GM12878 (cell line): ENCODE results near the gene CDH4. TPM values are rescaled to one million over a fixed set of nuclear protein-coding genes. Genes with fewer than 3 reads are reported as not detected.

Experiments used
- ATAC-seq: fragments of 200-7000 bp; cut with Tn5 transposase; 3 replicates; pipeline ENCODE4 v1.9.1; 2020; ENCODE audit warnings: mild to moderate bottlenecking, moderate library complexity
- BruUV-seq: library from RNA; stranded (reverse); fragments of 400-500 nt; replicated peaks from 2 replicates; lab custom pipeline; 2021; lab: Mats Ljungman, UMichigan
- CTCF ChIA-PET: fragments of 300-600 bp; sonication (Branson Sonifier 250); formaldehyde crosslinking; extraction: SDS; loops from one replicate; lab custom pipeline; 2021; ENCODE audit warnings: inconsistent platforms; lab: Yijun Ruan, JAX
- POLR2A ChIA-PET: fragments of 350-600 bp; formaldehyde crosslinking; extraction: SDS; loops from one replicate; lab custom pipeline; 2021; ENCODE audit warnings: inconsistent platforms; lab: Charles Lee
- RAD21 ChIA-PET: fragments of 300-600 bp; sonication (Branson Sonifier 250); formaldehyde crosslinking; loops from one replicate; lab custom pipeline; 2023; ENCODE audit warnings: antibody characterized with exemption; ENCODE audit not compliant: unreplicated experiment; lab: Charles Lee
- SMC1A ChIA-PET: fragments of 300-600 bp; sonication (Branson Sonifier 250); formaldehyde crosslinking; loops from one replicate; lab custom pipeline; 2023; ENCODE audit not compliant: unreplicated experiment, uncharacterized antibody; lab: Charles Lee
- DNase-seq: peaks from one replicate; pipeline ENCODE4 v3.0.0-alpha.2; 2011; ENCODE audit warnings: low read depth, low spot score
- FAIRE-seq: peaks from 3 replicates; lab custom pipeline; 2011; peaks lifted over from hg19 to GRCh38; lab: Jason Lieb, UNC
- H2AFZ ChIP-seq: 2 replicates; pipeline ENCODE4 v1.6.0; 2011; ENCODE audit warnings: low read depth, low read length, control low read depth; ENCODE audit not compliant: control insufficient read depth
- H3K27ac ChIP-seq: 2 replicates; pipeline ENCODE4 v1.5.1; 2011; ENCODE audit warnings: control low read depth; ENCODE audit not compliant: control insufficient read depth, insufficient read depth
- H3K27me3 ChIP-seq, 2 experiments: replicated peaks in 1 of 2; 2 replicates each; pipeline versions ENCODE4 v1.6.0 to v1.6.1; 2011; ENCODE audit warnings: low read length in 1 of 2; ENCODE audit not compliant: control insufficient read depth in 2 of 2, insufficient read depth in 2 of 2
- H3K36me3 ChIP-seq, 2 experiments: 2 replicates each; pipeline ENCODE4 v1.5.1; 2011; ENCODE audit warnings: low read length in 1 of 2; ENCODE audit not compliant: control insufficient read depth in 2 of 2, insufficient read depth in 2 of 2
- H3K4me1 ChIP-seq: 2 replicates; pipeline ENCODE4 v1.6.1; 2011; ENCODE audit warnings: mild to moderate bottlenecking, low read length, moderate library complexity, mixed read lengths; ENCODE audit not compliant: control insufficient read depth, insufficient read depth
- H3K4me2 ChIP-seq: 2 replicates; pipeline ENCODE4 v1.6.0; 2011; ENCODE audit warnings: control low read depth; ENCODE audit not compliant: control insufficient read depth, insufficient read depth
- H3K4me3 ChIP-seq: fragments of 200-600 bp; sonication (generic); 2 replicates; pipeline ENCODE4 v1.5.1; 2016
- H3K79me2 ChIP-seq: 2 replicates; pipeline ENCODE4 v1.6.0; 2011; ENCODE audit warnings: low read length; ENCODE audit not compliant: control insufficient read depth, insufficient read depth
- H3K9ac ChIP-seq: 2 replicates; pipeline ENCODE4 v1.8.0; 2011; ENCODE audit warnings: low read length, control low read depth, mixed read lengths; ENCODE audit not compliant: control insufficient read depth, insufficient read depth
- H3K9me3 ChIP-seq: replicated peaks from 3 replicates; pipeline ENCODE4 v1.5.1; 2011; ENCODE audit warnings: mild to moderate bottlenecking, low read length; ENCODE audit not compliant: control insufficient read depth, insufficient read depth
- H4K20me1 ChIP-seq: 2 replicates; pipeline ENCODE4 v1.6.0; 2011; ENCODE audit not compliant: control insufficient read depth, insufficient read depth
- BACH1 ChIP-seq: fragments of 450-650 bp; IDR thresholded peaks from 2 replicates; pipeline ENCODE4 v1.6.1; 2017; ENCODE audit warnings: mild to moderate bottlenecking, borderline replicate concordance
- CHD2 ChIP-seq: IDR thresholded peaks from 2 replicates; pipeline ENCODE4 v1.6.1; 2011; ENCODE audit warnings: low read depth, low read length, improper control_type of control experiment, borderline replicate concordance
- EGR1 ChIP-seq, 2 experiments: IDR thresholded peaks; 1 replicate in 1 of 2; 2 replicates in 1 of 2; pipeline ENCODE4 v1.6.1; 2011 to 2012; ENCODE audit warnings: low read depth in 2 of 2, low read length in 2 of 2, borderline replicate concordance in 1 of 2, mild to moderate bottlenecking in 1 of 2, moderate library complexity in 1 of 2
- FOXK2 ChIP-seq: fragments of 450-650 bp; IDR thresholded peaks from 2 replicates; pipeline ENCODE4 v1.6.1; 2017; ENCODE audit warnings: mild to moderate bottlenecking, moderate library complexity
- HDGF ChIP-seq: fragments of 450-650 bp; IDR thresholded peaks from 2 replicates; pipeline ENCODE4 v1.6.1; 2016; ENCODE audit warnings: antibody characterized with exemption
- MEF2B ChIP-seq: fragments of 450-650 bp; IDR thresholded peaks from 2 replicates; pipeline ENCODE4 v1.6.1; 2018; ENCODE audit warnings: mild to moderate bottlenecking, moderate library complexity; ENCODE audit not compliant: partially characterized antibody, poor library complexity, severe bottlenecking
- MYB ChIP-seq: fragments of 150-350 bp; IDR thresholded peaks from 2 replicates; pipeline ENCODE4 v1.6.1; 2014; ENCODE audit warnings: mild to moderate bottlenecking, low read depth, low read length, borderline replicate concordance
- PAX8 ChIP-seq: fragments of 450-650 bp; IDR thresholded peaks from 2 replicates; pipeline ENCODE4 v1.6.1; 2017; ENCODE audit warnings: mild to moderate bottlenecking, moderate library complexity
- POLR2AphosphoS5 ChIP-seq: IDR thresholded peaks from 2 replicates; pipeline ENCODE4 v1.6.1; 2011; ENCODE audit warnings: mild to moderate bottlenecking, low read length, inconsistent platforms
- SIX5 ChIP-seq: IDR thresholded peaks from 2 replicates; pipeline ENCODE4 v1.6.1; 2011; ENCODE audit warnings: mild to moderate bottlenecking, low read depth, low read length, moderate library complexity; ENCODE audit not compliant: severe bottlenecking
- SMAD5 ChIP-seq: IDR thresholded peaks from 2 replicates; pipeline ENCODE4 v1.6.1; 2016; ENCODE audit warnings: antibody characterized with exemption, low read depth
- STAT3 ChIP-seq: IDR thresholded peaks from 2 replicates; pipeline ENCODE4 v1.6.1; 2011; ENCODE audit warnings: low read depth, low read length, improper control_type of control experiment
- TAF1 ChIP-seq: IDR thresholded peaks from 2 replicates; pipeline ENCODE4 v1.6.1; 2011; ENCODE audit warnings: mild to moderate bottlenecking, low read depth, low read length, borderline replicate concordance
- ZNF217 ChIP-seq: fragments of 450-650 bp; IDR thresholded peaks from 2 replicates; pipeline ENCODE4 v1.6.1; 2017; ENCODE audit warnings: antibody characterized with exemption, mild to moderate bottlenecking
- ZNF687 ChIP-seq: fragments of 450-650 bp; IDR thresholded peaks from 2 replicates; pipeline ENCODE4 v1.6.1; 2017; ENCODE audit warnings: mild to moderate bottlenecking, moderate library complexity
- ZSCAN29 ChIP-seq: fragments of 450-650 bp; IDR thresholded peaks from 2 replicates; pipeline ENCODE4 v1.6.1; 2017; ENCODE audit warnings: mild to moderate bottlenecking, moderate library complexity
- WGBS: methylation state at CpG from one replicate; pipeline ENCODE4 v1.1.6; 2016; ENCODE audit warnings: low lambda C conversion rate; ENCODE audit not compliant: insufficient replicate concordance, insufficient coverage; ENCODE audit errors: missing lambda C conversion rate; 5-methylcytosine and 5-hydroxymethylcytosine counted together
- in situ Hi-C: fragments of 300-500 bp; cut with MboI; formaldehyde crosslinking; loops from 9 replicates; pipeline ENCODE4 v1.14.3; 2018; ENCODE audit warnings: mixed read lengths
- intact Hi-C: fragments of 100-400 bp; cut with micrococcal nuclease; formaldehyde crosslinking; loops from one replicate; pipeline ENCODE4 v1.14.2; 2022; ENCODE audit not compliant: unreplicated experiment
- polyA plus RNA-seq, 11 experiments: library from polyadenylated mRNA; depleted of rRNA in 4 of 11; unstranded in 6 of 11; stranded (reverse) in 5 of 11; fragments of >200 nt; fragmentation: Nextera tagmentation in 4 of 11; fragmentation: Illumina TruSeq in 1 of 11; extraction: Ambion mirVana in 4 of 11; extraction: Trizol in 1 of 11; gene quantifications; 1 replicate in 1 of 11; 2 replicates in 10 of 11; pipeline versions ENCODE4 v1.2.1 to v1.2.3, GENCODE V29; 2011 to 2016; ENCODE audit warnings: inconsistent platforms in 2 of 11, missing spikeins in 2 of 11, low read depth in 1 of 11
- total RNA-seq, 4 experiments: library from RNA; depleted of rRNA in 3 of 4; stranded (reverse); fragments of >200 nt in 3 of 4; fragmentation: Illumina TruSeq in 1 of 4; extraction: Trizol in 1 of 4; gene quantifications; 2 replicates each; pipeline versions ENCODE4 v1.2.1 to v1.2.3, GENCODE V29; 2013 to 2021
- TF ChIP-seq, protein P1 (sequence below): fragments of 450-650 bp; formaldehyde crosslinking; IDR thresholded peaks from 2 replicates; pipeline ENCODE4 v1.4.0; 2020; ENCODE audit warnings: mild to moderate bottlenecking, moderate library complexity

The CDH4 gene
- total and polyA plus RNA-seq, 10 of the 15 experiments (the other 5 are each of a cell fraction or from before 2014, with no cell fraction given): not detected

DNA sequence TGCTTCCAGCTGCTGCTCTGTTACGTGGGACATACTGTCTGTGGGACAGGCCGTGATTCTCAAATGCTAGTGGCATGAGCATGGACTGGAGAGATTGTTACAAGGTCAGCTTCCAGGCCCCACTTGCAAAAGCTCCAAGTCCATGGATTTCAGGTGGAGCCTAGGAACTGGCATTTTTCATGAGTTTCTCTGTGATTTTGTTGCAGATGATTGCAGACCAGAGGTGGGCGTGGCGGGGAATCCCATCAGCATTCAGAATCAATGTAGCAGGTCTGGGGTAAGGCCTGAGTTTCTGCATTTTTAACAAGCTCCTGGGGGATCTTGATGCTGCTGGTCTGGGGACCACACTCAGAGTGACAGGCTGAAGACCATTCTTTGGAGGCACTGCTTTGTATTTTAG, 2.4 kb upstream of the CDH4 start (continued):
- TF ChIP-seq ZNF687: no peak
- TF ChIP-seq STAT3: no peak
- TF ChIP-seq EGR1 (IDR thresholded peaks at IDR 0.05; ENCODE audit: borderline replicate concordance in 1 of 2, low read depth in 2 of 2, low read length in 2 of 2): no peak

GRCh38 chr20:61252601-61253263, 671 bp downstream of the CDH4 start:
- Histone ChIP-seq H3K4me1 (no peaks in the 10 kb centered on the region), H3K4me2 (no peak overlapping the region), H3K27me3 (no peaks in the 10 kb centered on the region), H3K4me3 (no peak overlapping the region), H4K20me1 (no peaks in the 10 kb centered on the region), H3K9ac (no peak overlapping the region), H3K36me3 (no peaks in the 10 kb centered on the region), H2AFZ (no peak overlapping the region), H3K9me3 (no peaks in the 10 kb centered on the region; the same call in 2 of the 3 replicates), H3K79me2 (no peaks in the 10 kb centered on the region), H3K27ac (no peak overlapping the region)
- WGBS: 26% methylated on average over 37 of the region's 87 CpGs
- ChIA-PET POLR2A (no interaction called here), RAD21 (no interaction called here), SMC1A (no interaction called here), CTCF (no interaction called here)
- intact Hi-C loops (no loop called here), in situ Hi-C loops (no loop called here)
- no TSS peak for BruUV-seq
- no peak for DNase-seq
- FAIRE-seq: no peak
- no peak for ATAC-seq
- TF ChIP-seq ZSCAN29 (no peak), SIX5 (no peak), PAX8 (no peak), FOXK2 (no peak), SMAD5 (no peak), CHD2 (no peak), MEF2B (no peak), TAF1 (no peak), HDGF (no peak), BACH1 (no peak), POLR2AphosphoS5 (no peak), ZNF217 (no peak), MYB (no peak)
- TF ChIP-seq, protein P1, sequence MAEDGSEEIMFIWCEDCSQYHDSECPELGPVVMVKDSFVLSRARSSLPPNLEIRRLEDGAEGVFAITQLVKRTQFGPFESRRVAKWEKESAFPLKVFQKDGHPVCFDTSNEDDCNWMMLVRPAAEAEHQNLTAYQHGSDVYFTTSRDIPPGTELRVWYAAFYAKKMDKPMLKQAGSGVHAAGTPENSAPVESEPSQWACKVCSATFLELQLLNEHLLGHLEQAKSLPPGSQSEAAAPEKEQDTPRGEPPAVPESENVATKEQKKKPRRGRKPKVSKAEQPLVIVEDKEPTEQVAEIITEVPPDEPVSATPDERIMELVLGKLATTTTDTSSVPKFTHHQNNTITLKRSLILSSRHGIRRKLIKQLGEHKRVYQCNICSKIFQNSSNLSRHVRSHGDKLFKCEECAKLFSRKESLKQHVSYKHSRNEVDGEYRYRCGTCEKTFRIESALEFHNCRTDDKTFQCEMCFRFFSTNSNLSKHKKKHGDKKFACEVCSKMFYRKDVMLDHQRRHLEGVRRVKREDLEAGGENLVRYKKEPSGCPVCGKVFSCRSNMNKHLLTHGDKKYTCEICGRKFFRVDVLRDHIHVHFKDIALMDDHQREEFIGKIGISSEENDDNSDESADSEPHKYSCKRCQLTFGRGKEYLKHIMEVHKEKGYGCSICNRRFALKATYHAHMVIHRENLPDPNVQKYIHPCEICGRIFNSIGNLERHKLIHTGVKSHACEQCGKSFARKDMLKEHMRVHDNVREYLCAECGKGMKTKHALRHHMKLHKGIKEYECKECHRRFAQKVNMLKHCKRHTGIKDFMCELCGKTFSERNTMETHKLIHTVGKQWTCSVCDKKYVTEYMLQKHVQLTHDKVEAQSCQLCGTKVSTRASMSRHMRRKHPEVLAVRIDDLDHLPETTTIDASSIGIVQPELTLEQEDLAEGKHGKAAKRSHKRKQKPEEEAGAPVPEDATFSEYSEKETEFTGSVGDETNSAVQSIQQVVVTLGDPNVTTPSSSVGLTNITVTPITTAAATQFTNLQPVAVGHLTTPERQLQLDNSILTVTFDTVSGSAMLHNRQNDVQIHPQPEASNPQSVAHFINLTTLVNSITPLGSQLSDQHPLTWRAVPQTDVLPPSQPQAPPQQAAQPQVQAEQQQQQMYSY (CRISPR knock-in tag): no peak
